Endothelial cell of umbilical vein (primary cell): ENCODE measurements around the gene PEAR1. TPM values are rescaled to one million over a fixed set of nuclear protein-coding genes. Genes with fewer than 3 reads are reported as not detected.

Experiments
- BruUV-seq: library from RNA; stranded (reverse); fragments of 400-500 nt; replicated peaks from 2 replicates; lab custom pipeline; 2021; lab: Mats Ljungman, UMichigan
- CTCF ChIA-PET: fragments of 300-600, 350-600 bp; sonication (Branson Sonifier 250); formaldehyde crosslinking; loops from one replicate; lab custom pipeline; 2021; ENCODE audit warnings: antibody characterized with exemption, inconsistent platforms; lab: Charles Lee
- POLR2A ChIA-PET: fragments of 300-600, 350-600 bp; sonication (Branson Sonifier 250); formaldehyde crosslinking; loops from one replicate; lab custom pipeline; 2021; ENCODE audit warnings: antibody characterized with exemption, inconsistent platforms; lab: Charles Lee
- DNase-seq: peaks from one replicate; pipeline ENCODE4 v3.0.0-alpha.2; 2011; ENCODE audit warnings: low read depth, low spot score
- FAIRE-seq: peaks from 2 replicates; lab custom pipeline; 2011; peaks lifted over from hg19 to GRCh38; lab: Jason Lieb, UNC
- H2AFZ ChIP-seq: 2 replicates; pipeline ENCODE4 v1.6.0; 2012; ENCODE audit warnings: low read depth, low read length, control low read depth, inconsistent platforms
- H3K27ac ChIP-seq: 2 replicates; pipeline ENCODE4 v1.5.1; 2011; ENCODE audit warnings: low read depth, mild to moderate bottlenecking, control low read depth, low read length, moderate library complexity; ENCODE audit not compliant: insufficient read depth
- H3K27me3 ChIP-seq, 2 experiments: 2 replicates each; pipeline versions ENCODE4 v1.6.0 to v1.6.1; 2011; ENCODE audit warnings: low read length in 2 of 2, mixed read lengths in 1 of 2; ENCODE audit not compliant: control insufficient read depth in 2 of 2, insufficient read depth in 2 of 2
- H3K36me3 ChIP-seq, 2 experiments: 2 replicates in 1 of 2; 3 replicates in 1 of 2; pipeline ENCODE4 v1.5.1; 2011; ENCODE audit warnings: low read length in 2 of 2, mild to moderate bottlenecking in 1 of 2, moderate library complexity in 1 of 2; ENCODE audit not compliant: control insufficient read depth in 2 of 2, insufficient read depth in 2 of 2; ENCODE audit errors: extremely low read depth in 1 of 2
- H3K4me1 ChIP-seq: 3 replicates; pipeline ENCODE4 v1.5.1; 2011; ENCODE audit warnings: mild to moderate bottlenecking, low read length; ENCODE audit not compliant: control insufficient read depth, insufficient read depth; ENCODE audit errors: extremely low read depth
- H3K4me2 ChIP-seq: 2 replicates; pipeline ENCODE4 v1.6.1; 2011; ENCODE audit warnings: low read length, control low read depth, mixed read lengths; ENCODE audit not compliant: insufficient read depth
- H3K4me3 ChIP-seq, 3 experiments: fragments of 200-600 bp in 1 of 3; sonication (generic), shearing (Covaris generic) in 1 of 3; replicated peaks in 1 of 3; 2 replicates each; pipeline ENCODE4 v1.5.1; 2011 to 2016; ENCODE audit warnings: control low read depth in 3 of 3, low read length in 3 of 3, mild to moderate bottlenecking in 2 of 3, inconsistent platforms in 1 of 3, low read depth in 1 of 3, moderate library complexity in 1 of 3; ENCODE audit not compliant: insufficient read depth in 1 of 3
- H3K79me2 ChIP-seq: 2 replicates; pipeline ENCODE4 v1.6.0; 2012; ENCODE audit warnings: low read length, inconsistent platforms; ENCODE audit not compliant: control insufficient read depth, insufficient read depth
- H3K9ac ChIP-seq: replicated peaks from 2 replicates; pipeline ENCODE3; 2011; ENCODE audit warnings: low read length, control low read depth; ENCODE audit not compliant: insufficient read depth; ENCODE audit errors: extremely low read depth
- H3K9me1 ChIP-seq: replicated peaks from 3 replicates; pipeline ENCODE4 v1.6.0; 2011; ENCODE audit warnings: mild to moderate bottlenecking, low read length; ENCODE audit not compliant: control insufficient read depth, insufficient read depth; ENCODE audit errors: extremely low read depth
- H3K9me3 ChIP-seq: replicated peaks from 2 replicates; pipeline ENCODE4 v1.5.1; 2012; ENCODE audit warnings: low read length, inconsistent platforms; ENCODE audit not compliant: control insufficient read depth, insufficient read depth
- H4K20me1 ChIP-seq: replicated peaks from 2 replicates; pipeline ENCODE3; 2011; ENCODE audit warnings: mild to moderate bottlenecking, low read length; ENCODE audit not compliant: control insufficient read depth, insufficient read depth; ENCODE audit errors: extremely low read depth
- EZH2 ChIP-seq: IDR thresholded peaks from 2 replicates; pipeline ENCODE4 v1.6.1; 2012; ENCODE audit warnings: borderline replicate concordance, low read depth, mild to moderate bottlenecking, moderate library complexity, low read length, inconsistent platforms; ENCODE audit not compliant: severe bottlenecking
- FOS ChIP-seq: IDR thresholded peaks from 2 replicates; pipeline ENCODE4 v1.6.1; 2011; ENCODE audit warnings: mild to moderate bottlenecking, low read length, moderate library complexity, borderline replicate concordance; ENCODE audit not compliant: insufficient read depth
- GATA2 ChIP-seq: IDR thresholded peaks from 2 replicates; pipeline ENCODE4 v1.7.0; 2011; ENCODE audit warnings: low read depth, mild to moderate bottlenecking, moderate library complexity, mixed read lengths, low read length; ENCODE audit not compliant: insufficient read length, insufficient read depth
- JUN ChIP-seq: IDR thresholded peaks from 2 replicates; pipeline ENCODE4 v1.6.1; 2011; ENCODE audit warnings: borderline replicate concordance, low read depth; ENCODE audit not compliant: insufficient read length, insufficient read depth
- MYC ChIP-seq: IDR thresholded peaks from one replicate; pipeline ENCODE4 v1.6.1; 2011; ENCODE audit warnings: mild to moderate bottlenecking, low read depth, low read length
- POLR2A ChIP-seq: IDR thresholded peaks from 2 replicates; pipeline ENCODE4 v1.6.1; 2012; ENCODE audit warnings: low read depth, mild to moderate bottlenecking, control low read depth, low read length
- POLR2AphosphoS5 ChIP-seq: IDR thresholded peaks from 2 replicates; pipeline ENCODE4 v1.6.1; 2012; ENCODE audit warnings: low read depth, mild to moderate bottlenecking, control low read depth, low read length, moderate library complexity; ENCODE audit not compliant: insufficient read depth
- dilution Hi-C: fragments of 300-500 bp; cut with MboI; formaldehyde crosslinking; loops from one replicate; pipeline ENCODE4 v1.15.0; 2019; ENCODE audit warnings: low sequenced_read_pairs; ENCODE audit not compliant: extremely low pct_ligation_motif_present
- intact Hi-C: fragments of 100-400 bp; cut with micrococcal nuclease; formaldehyde crosslinking; loops from one replicate; pipeline ENCODE4 v1.10.0; 2022
- polyA plus RNA-seq, 4 experiments: library from polyadenylated mRNA; depleted of rRNA in 3 of 4; stranded (reverse) in 3 of 4; unstranded in 1 of 4; fragments of >200 nt; gene quantifications; 2 replicates each; pipeline versions ENCODE4 v1.2.1 to v1.2.3, GENCODE V29; 2011 to 2012; ENCODE audit warnings: missing spikeins in 1 of 4
- total RNA-seq: library from RNA; stranded (reverse); gene quantifications from 2 replicates; pipeline ENCODE4 v1.2.3, GENCODE V29; 2021
- TF ChIP-seq, protein P1 (sequence below), 2 donors: IDR thresholded peaks; 1 replicate in 1 of 2; 2 replicates in 1 of 2; pipeline ENCODE4 v1.5.1; 2011; ENCODE audit warnings: low read length in 2 of 2, mild to moderate bottlenecking in 2 of 2, moderate library complexity in 2 of 2, control low read depth in 1 of 2, inconsistent platforms in 1 of 2, low read depth in 1 of 2; ENCODE audit not compliant: insufficient read depth in 1 of 2; ENCODE audit errors: extremely low read depth in 1 of 2
- TF ChIP-seq, protein P2 (sequence below): IDR thresholded peaks from 2 replicates; pipeline ENCODE4 v1.6.1; 2011; ENCODE audit not compliant: insufficient read depth, insufficient read length

PEAR1 gene
- total and polyA plus RNA-seq, 2 donors (not counting 3 experiments of a cell fraction or from before 2014, with no cell fraction given), result 90.7 to 106 TPM

DNA sequence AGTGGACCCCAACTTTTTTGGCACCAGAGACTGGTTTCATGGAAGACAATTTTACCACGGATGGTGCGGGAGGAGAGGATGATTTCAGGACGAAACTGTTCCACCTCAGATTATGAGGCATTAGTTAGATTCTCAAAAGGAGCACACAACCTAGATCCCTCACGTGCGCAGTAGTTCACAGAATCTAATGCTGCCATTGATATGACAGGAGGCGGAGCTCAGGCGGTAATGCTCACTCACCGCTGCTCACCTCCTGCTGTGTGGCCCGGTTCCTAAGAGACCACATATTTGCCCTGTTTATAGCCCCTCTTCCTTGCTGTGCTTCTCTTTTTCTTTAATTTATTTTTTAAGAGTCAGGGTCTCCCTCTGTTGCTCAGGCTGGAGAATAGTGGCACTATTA lies 28.3 kb upstream of the PEAR1 start:
- intact Hi-C loops, result no loop called here
- no peak for TF ChIP-seq POLR2A
- TF ChIP-seq FOS, result no peak
- TF ChIP-seq, protein P1, sequence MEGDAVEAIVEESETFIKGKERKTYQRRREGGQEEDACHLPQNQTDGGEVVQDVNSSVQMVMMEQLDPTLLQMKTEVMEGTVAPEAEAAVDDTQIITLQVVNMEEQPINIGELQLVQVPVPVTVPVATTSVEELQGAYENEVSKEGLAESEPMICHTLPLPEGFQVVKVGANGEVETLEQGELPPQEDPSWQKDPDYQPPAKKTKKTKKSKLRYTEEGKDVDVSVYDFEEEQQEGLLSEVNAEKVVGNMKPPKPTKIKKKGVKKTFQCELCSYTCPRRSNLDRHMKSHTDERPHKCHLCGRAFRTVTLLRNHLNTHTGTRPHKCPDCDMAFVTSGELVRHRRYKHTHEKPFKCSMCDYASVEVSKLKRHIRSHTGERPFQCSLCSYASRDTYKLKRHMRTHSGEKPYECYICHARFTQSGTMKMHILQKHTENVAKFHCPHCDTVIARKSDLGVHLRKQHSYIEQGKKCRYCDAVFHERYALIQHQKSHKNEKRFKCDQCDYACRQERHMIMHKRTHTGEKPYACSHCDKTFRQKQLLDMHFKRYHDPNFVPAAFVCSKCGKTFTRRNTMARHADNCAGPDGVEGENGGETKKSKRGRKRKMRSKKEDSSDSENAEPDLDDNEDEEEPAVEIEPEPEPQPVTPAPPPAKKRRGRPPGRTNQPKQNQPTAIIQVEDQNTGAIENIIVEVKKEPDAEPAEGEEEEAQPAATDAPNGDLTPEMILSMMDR (IDR thresholded peaks at IDR 0.05; ENCODE audit: extremely low read depth in 1 of 2, insufficient read depth in 1 of 2, low read depth in 1 of 2, low read length in 2 of 2), result no peak
- no peak for TF ChIP-seq MYC
- no peak for TF ChIP-seq POLR2AphosphoS5
- TF ChIP-seq, protein P2, sequence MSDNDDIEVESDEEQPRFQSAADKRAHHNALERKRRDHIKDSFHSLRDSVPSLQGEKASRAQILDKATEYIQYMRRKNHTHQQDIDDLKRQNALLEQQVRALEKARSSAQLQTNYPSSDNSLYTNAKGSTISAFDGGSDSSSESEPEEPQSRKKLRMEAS, result no peak
- TF ChIP-seq EZH2, result no peak
- TF ChIP-seq JUN, result no peak
- no peak for TF ChIP-seq GATA2
- Histone ChIP-seq H3K9ac (no peak overlapping the region), H3K4me3 (no peak overlapping the region), H2AFZ (no peak overlapping the region), H3K4me1 (peaks cover 12% of the 10 kb centered on the region), H3K27ac (no peak overlapping the region), H3K36me3 (no peaks in the 10 kb centered on the region), H3K4me2 (no peak overlapping the region), H3K27me3 (peaks cover 13 to 15% of the 10 kb centered on the region in 2 experiments), H3K9me3 (no peaks in the 10 kb centered on the region), H4K20me1 (no peaks in the 10 kb centered on the region), H3K79me2 (no peaks in the 10 kb centered on the region), H3K9me1 (no peaks in the 10 kb centered on the region)
- no peak for FAIRE-seq
- ChIA-PET CTCF (interaction anchor here (1.0 to 1.8 kb wide), 3 partner anchors 25 to 139 kb away, joined by 3 to 7 read pairs (median 3); no protein-coding TSS in a partner anchor), POLR2A (no interaction called here)
- no TSS peak for BruUV-seq
- dilution Hi-C loops, result no loop called here
- DNase-seq, result no peak
